Left lung (tissue), 10 donors: ENCODE measurements around the gene FKBP2. TPM values are rescaled to one million over a fixed set of nuclear protein-coding genes. Genes with fewer than 3 reads are reported as not detected.

Experiments
- ATAC-seq: fragments of 200-7000 bp; cut with Tn5 transposase; one replicate; pipeline ENCODE4 v1.9.1; 2020; ENCODE audit warnings: moderate library complexity
- DNase-seq, 4 donors: peaks; one replicate each; pipeline ENCODE4 v3.0.0-alpha.2; 2013 to 2020
- H3K27ac ChIP-seq, 2 donors: fragments of 200-600 bp; sonication (generic) in 1 of 2; one replicate each; pipeline versions ENCODE4 v1.5.0 to v1.8.0; 2020 to 2021
- H3K27me3 ChIP-seq, 2 donors: fragments of 200-600 bp; sonication (generic) in 1 of 2; one replicate each; pipeline versions ENCODE4 v1.5.0 to v1.8.0; 2020 to 2021
- H3K36me3 ChIP-seq, 2 donors: fragments of 200-600 bp; sonication (generic) in 1 of 2; one replicate each; pipeline versions ENCODE4 v1.5.0 to v1.8.0; 2020 to 2021
- H3K4me1 ChIP-seq, 2 donors: fragments of 200-600 bp; one replicate each; pipeline ENCODE4 v1.8.0; 2021
- H3K4me3 ChIP-seq, 2 donors: fragments of 200-600 bp; sonication (generic) in 1 of 2; one replicate each; pipeline versions ENCODE4 v1.5.0 to v1.8.0; 2020 to 2021; ENCODE audit warnings: mild to moderate bottlenecking in 1 of 2
- H3K9me3 ChIP-seq, 2 donors: fragments of 200-600 bp; sonication (generic) in 1 of 2; one replicate each; pipeline versions ENCODE4 v1.5.0 to v1.8.0; 2020 to 2021
- intact Hi-C, 2 donors: fragments of 100-400 bp; cut with DNase I; formaldehyde crosslinking; loops; one replicate each; pipeline versions ENCODE4 v1.11.2 to v1.14.2; 2022
- polyA plus RNA-seq, 6 donors: library from polyadenylated mRNA; unstranded; fragments of 120-200 nt; gene quantifications; one replicate each; pipeline ENCODE4 v1.2.1, GENCODE V29; 2013; ENCODE audit not compliant: insufficient read length in 6 of 6
- total RNA-seq, 2 donors: library from RNA; stranded (reverse); fragmentation: NEBNext Ultra II Directional; extraction: Animal tissue kit (Norgen Biotek cat#: 25700); gene quantifications; one replicate each; pipeline ENCODE4 v1.2.1, GENCODE V29; 2021
- TF ChIP-seq, protein P1 (sequence below), 2 donors: fragments of 200-600 bp; sonication (generic) in 1 of 2; IDR thresholded peaks; one replicate each; pipeline versions ENCODE4 v1.5.0 to v1.8.0; 2021; ENCODE audit warnings: antibody characterized with exemption in 2 of 2
- donor health status: DM: no; HTN: yes; CAD: no.
- donor health status: DM: no; HTN: no; CAD: no.

FKBP2 gene
- total and polyA plus RNA-seq, 8 donors, result 59.5 to 81.4 (median 69.7) TPM

DNA sequence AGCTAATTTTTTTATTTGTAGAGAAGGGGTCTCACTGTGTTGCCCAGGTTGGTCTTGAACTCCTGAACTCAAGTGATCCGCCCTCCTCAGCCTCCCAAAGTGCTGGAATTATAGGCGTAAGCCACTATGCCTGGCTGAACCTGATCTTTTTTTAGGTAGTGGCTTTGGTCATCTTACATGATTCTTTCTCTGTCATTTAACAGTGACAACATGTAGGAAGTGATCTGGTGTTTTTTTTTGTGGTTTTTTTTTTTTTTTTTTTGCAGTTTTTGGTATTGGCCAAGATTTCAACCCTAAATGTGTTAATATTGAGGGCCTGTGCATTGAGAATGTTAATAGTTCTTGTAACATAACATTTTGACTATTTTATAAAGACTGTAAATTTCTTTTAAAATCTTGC is 42.4 kb upstream of the FKBP2 start:
- H3K27me3 ChIP-seq, result no peaks in the 10 kb centered on the region
- no peaks in the 10 kb centered on the region for H3K4me1 ChIP-seq
- H3K36me3 ChIP-seq, result peaks cover 0 to 100% of the 10 kb centered on the region in 2 donors
- no peaks in the 10 kb centered on the region for H3K9me3 ChIP-seq
- DNase-seq, result no peak
- no peak overlapping the region for H3K27ac ChIP-seq
- intact Hi-C loops, result no loop called here
- TF ChIP-seq, protein P1, sequence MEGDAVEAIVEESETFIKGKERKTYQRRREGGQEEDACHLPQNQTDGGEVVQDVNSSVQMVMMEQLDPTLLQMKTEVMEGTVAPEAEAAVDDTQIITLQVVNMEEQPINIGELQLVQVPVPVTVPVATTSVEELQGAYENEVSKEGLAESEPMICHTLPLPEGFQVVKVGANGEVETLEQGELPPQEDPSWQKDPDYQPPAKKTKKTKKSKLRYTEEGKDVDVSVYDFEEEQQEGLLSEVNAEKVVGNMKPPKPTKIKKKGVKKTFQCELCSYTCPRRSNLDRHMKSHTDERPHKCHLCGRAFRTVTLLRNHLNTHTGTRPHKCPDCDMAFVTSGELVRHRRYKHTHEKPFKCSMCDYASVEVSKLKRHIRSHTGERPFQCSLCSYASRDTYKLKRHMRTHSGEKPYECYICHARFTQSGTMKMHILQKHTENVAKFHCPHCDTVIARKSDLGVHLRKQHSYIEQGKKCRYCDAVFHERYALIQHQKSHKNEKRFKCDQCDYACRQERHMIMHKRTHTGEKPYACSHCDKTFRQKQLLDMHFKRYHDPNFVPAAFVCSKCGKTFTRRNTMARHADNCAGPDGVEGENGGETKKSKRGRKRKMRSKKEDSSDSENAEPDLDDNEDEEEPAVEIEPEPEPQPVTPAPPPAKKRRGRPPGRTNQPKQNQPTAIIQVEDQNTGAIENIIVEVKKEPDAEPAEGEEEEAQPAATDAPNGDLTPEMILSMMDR (IDR thresholded peaks at IDR 0.05), result no peak
- no peak for ATAC-seq
- H3K4me3 ChIP-seq, result no peak overlapping the region

DNA sequence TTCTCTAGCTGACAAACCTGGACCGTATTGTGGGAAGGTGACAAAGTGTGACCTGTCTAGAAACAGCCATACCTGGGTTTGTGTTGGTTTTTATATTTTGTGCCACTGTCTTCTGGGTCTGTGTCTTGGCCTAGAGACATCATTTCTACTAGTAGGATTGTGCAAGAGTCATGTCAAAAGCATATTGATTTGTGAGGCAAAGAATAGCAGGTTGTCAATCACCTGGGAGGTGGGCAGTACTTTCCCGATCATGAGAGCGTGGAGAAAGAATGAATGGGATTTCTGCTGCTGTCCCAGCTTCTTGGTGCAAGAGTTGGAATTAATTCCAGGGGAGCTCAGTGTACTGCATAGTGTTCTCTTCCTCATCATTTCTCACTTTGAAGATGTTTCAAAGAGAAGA is 39.4 kb upstream of the FKBP2 start:
- DNase-seq (no peak), ATAC-seq (no peak)
- Histone ChIP-seq H3K27me3 (no peaks in the 10 kb centered on the region), H3K4me3 (no peak overlapping the region), H3K27ac (no peak overlapping the region), H3K9me3 (no peaks in the 10 kb centered on the region), H3K4me1 (peaks cover 0 to 28% of the 10 kb centered on the region in 2 donors), H3K36me3 (peaks cover 7 to 97% of the 10 kb centered on the region in 2 donors)
- intact Hi-C loops, result loop anchor here in 1 of 2 donors (5.0 kb wide), 1 partner anchor 101 kb away; the partner anchor contains the start of gene CATSPERZ
- TF ChIP-seq, protein P1 (IDR thresholded peaks at IDR 0.05), result no peak

DNA sequence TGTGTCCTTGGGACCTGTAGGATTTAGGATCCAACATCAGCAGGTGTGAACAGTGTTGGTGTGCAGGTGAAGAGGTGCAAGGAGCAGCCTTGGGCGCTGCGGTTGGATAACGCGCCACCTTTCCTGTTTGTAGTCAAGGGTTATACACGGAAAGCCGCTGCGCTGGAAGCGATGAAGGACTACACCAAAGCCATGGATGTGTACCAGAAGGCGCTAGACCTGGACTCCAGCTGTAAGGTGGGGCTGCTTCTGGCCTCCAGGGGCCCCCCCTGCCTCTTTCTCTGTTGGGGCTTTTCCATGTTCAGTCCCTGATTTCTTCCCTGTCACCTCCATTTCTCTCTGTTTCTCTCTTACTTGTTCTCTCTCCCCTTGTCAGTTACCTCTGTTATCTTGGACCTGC is 37.9 kb upstream of the FKBP2 start:
- H3K36me3 ChIP-seq, result peaks cover 7 to 85% of the 10 kb centered on the region in 2 donors
- DNase-seq (peak in 1 of 4 donors; percentile 41), ATAC-seq (no peak)
- H3K9me3 ChIP-seq, result no peaks in the 10 kb centered on the region
- no peak overlapping the region for H3K4me3 ChIP-seq
- TF ChIP-seq, protein P1 (IDR thresholded peaks at IDR 0.05), result no peak
- H3K4me1 ChIP-seq, result peaks cover 2 to 37% of the 10 kb centered on the region in 2 donors
- H3K27ac ChIP-seq, result no peak overlapping the region
- intact Hi-C loops, result loop anchor here in 1 of 2 donors (5.0 kb wide), 1 partner anchor 99 kb away; the partner anchor contains the start of gene CATSPERZ
- no peaks in the 10 kb centered on the region for H3K27me3 ChIP-seq

DNA sequence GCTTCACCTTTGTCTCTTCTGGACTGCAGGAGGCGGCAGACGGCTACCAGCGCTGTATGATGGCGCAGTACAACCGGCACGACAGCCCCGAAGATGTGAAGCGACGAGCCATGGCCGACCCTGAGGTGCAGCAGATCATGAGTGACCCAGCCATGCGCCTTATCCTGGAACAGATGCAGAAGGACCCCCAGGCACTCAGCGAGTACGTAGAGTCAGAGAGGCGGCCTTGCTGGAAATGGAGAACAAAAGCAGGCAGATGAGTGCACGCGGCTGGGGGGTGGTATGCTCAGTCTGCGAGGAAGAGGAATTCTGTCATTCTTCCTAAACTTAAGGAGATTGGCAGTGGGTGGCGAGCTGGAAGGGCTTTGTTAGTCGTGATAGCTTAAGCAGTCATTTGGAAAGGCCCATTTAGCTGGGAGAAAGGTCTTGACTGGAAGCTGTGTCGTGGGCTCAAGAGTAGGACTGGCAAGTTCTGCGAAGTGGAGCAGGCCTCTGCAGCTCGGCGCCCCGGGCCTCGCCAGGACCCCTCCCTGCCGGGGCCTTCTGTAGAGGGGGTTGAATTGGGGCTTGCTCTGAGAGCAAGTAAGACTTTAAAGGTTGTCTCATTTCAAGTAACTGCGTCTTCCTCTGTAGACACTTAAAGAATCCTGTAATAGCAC is 37.3 kb upstream of the FKBP2 start:
- peaks cover 2 to 42% of the 10 kb centered on the region in 2 donors for H3K4me1 ChIP-seq
- H3K36me3 ChIP-seq, result peaks cover 7 to 84% of the 10 kb centered on the region in 2 donors
- no peak for ATAC-seq
- TF ChIP-seq, protein P1 (IDR thresholded peaks at IDR 0.05), result no peak
- H3K27ac ChIP-seq, result no peak overlapping the region
- peak in 1 of 4 donors; percentile 66 for DNase-seq
- H3K9me3 ChIP-seq, result no peaks in the 10 kb centered on the region
- intact Hi-C loops, result loop anchor here in 1 of 2 donors (5.0 kb wide), 1 partner anchor 99 kb away; the partner anchor contains the start of gene CATSPERZ
- H3K27me3 ChIP-seq, result no peaks in the 10 kb centered on the region
- H3K4me3 ChIP-seq, result no peak overlapping the region

DNA sequence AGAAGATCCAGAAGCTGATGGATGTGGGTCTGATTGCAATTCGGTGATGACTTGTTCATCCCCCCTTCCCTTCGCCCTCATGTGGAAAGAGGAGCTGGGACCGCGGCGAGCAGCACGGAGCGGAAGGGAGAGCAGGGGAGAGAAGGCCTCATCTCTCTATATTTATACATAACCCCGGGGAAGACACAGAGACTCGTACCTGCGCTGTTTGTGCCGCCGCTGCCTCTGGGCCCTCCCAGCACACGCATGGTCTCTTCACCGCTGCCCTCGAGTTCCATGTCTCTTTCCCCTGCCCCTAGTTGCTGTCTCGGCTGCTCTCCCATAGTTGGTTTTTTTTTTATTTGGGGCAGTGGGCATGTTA is 36.8 kb upstream of the FKBP2 start:
- intact Hi-C loops, result loop anchor here in 1 of 2 donors (5.0 kb wide), 1 partner anchor 98 kb away; the partner anchor contains the start of gene CATSPERZ
- DNase-seq (peak in 1 of 4 donors; percentile 56), ATAC-seq (no peak)
- Histone ChIP-seq H3K27ac (peak overlapping the region in 1 of 2 donors; percentile 94), H3K27me3 (no peaks in the 10 kb centered on the region), H3K9me3 (no peaks in the 10 kb centered on the region), H3K4me1 (peaks cover 2 to 47% of the 10 kb centered on the region in 2 donors), H3K36me3 (peaks cover 7 to 84% of the 10 kb centered on the region in 2 donors), H3K4me3 (no peak overlapping the region)
- TF ChIP-seq, protein P1 (IDR thresholded peaks at IDR 0.05), result no peak
